ENCODE results near the gene NCBP2.

Gene NCBP2

DNA sequence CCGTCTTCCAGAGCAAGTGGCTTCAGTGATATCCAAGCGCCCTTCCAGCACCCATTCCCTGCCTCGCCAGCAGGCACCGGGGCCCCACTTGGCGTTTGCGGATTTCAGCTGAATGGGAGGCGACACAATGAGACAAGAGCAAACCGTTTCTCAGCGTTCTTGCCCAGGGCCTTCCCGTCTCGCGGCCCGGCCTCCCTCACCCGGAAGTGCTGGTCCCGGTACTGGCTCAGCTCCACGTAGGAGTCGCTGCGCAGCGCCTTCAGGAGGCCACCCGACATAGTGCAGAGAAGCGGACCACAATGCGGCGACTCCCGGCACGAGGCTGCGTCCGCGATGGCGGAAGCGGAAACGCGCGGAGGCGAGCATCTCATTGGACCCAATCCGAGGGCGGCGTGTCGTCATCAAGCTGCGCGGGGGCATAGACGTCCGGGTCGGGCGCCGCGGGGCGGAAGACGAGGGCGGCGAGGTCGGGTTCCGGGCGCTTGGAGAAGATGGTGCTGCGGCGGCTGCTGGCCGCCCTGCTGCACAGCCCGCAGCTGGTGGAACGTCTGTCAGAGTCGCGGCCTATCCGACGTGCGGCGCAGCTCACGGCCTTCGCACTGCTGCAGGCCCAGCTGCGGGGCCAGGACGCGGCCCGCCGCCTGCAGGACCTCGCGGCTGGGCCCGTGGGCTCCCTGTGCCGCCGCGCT, at the start of gene NCBP2:
TSS of gene NCBP2 (minus strand) at position 303 of the 689 bp plus-strand sequence. CDS start at position 278, 25 bp downstream.
- TF ChIP-seq, protein P1, sequence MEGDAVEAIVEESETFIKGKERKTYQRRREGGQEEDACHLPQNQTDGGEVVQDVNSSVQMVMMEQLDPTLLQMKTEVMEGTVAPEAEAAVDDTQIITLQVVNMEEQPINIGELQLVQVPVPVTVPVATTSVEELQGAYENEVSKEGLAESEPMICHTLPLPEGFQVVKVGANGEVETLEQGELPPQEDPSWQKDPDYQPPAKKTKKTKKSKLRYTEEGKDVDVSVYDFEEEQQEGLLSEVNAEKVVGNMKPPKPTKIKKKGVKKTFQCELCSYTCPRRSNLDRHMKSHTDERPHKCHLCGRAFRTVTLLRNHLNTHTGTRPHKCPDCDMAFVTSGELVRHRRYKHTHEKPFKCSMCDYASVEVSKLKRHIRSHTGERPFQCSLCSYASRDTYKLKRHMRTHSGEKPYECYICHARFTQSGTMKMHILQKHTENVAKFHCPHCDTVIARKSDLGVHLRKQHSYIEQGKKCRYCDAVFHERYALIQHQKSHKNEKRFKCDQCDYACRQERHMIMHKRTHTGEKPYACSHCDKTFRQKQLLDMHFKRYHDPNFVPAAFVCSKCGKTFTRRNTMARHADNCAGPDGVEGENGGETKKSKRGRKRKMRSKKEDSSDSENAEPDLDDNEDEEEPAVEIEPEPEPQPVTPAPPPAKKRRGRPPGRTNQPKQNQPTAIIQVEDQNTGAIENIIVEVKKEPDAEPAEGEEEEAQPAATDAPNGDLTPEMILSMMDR (IDR thresholded peaks at IDR 0.05): peak; percentile 83
- Histone ChIP-seq H3K27ac (peak within 1 kb of the TSS; percentile 86), H3K4me3 (ENCODE audit: low read depth in 1 of 2, low read length in 1 of 2) (peak within 1 kb of the TSS; percentile 89 to 97), H3K9me3 (no peaks in the 10 kb centered on the region), H3K36me3 (peaks cover 7% of the 10 kb centered on the region), H3K27me3 (no peaks in the 10 kb centered on the region), H3K4me1 (ENCODE audit: control insufficient read depth in 1 of 2, insufficient read depth in 1 of 2, low read depth in 1 of 2, low read length in 1 of 2) (peaks cover 21 to 28% of the 10 kb centered on the region in 2 experiments)

DNA sequence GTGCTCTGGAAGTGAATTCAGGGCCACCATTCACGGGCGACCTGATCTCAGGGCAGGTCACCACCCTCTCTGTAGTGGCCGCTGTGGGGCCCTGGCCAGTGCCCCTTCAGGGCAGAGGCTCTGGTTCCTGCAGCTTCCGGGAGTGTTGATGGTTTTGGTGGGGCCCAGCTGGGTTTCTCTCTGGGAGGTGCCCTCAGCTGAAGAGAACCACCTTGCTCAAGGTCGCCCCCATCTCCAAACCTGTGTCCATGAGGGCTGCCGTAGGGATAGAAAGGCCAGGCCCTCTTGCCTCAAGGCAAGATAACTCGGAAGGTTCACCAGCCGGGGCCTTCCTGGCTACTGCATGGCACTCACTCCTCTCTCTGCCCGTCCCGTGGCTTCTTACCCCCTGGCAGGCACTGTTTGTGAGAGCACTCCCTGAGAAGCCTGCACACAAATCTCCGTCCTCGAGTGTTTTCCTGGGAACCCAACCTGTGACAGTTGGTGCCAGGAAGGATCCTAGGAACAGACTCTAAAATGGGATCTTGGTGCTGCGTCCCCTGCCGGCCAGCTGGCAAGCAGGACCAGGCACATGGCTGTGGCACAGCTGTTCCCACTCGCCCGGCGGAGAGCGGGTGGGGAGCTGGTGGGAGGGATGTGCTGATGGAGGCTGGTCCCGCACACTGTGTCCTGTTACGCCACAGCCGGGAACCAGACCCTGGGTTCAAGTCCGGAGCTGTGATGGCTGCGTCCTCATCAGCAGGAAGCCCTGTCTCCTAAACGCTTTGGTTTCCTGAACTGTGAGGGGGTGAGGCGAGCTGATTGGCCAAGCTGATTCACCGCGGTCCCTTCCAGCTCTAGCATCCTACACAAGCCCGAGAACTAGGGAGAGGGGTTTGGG, 49.5 kb upstream of the NCBP2 start:
- H3K4me3 ChIP-seq (ENCODE audit: low read depth in 1 of 2, low read length in 1 of 2): no peak overlapping the region
- H3K36me3 ChIP-seq: no peaks in the 10 kb centered on the region
- H3K9me3 ChIP-seq: no peaks in the 10 kb centered on the region
- TF ChIP-seq, protein P1 (IDR thresholded peaks at IDR 0.05): no peak
- no peaks in the 10 kb centered on the region for H3K27me3 ChIP-seq
- no peaks in the 10 kb centered on the region for H3K4me1 ChIP-seq (ENCODE audit: control insufficient read depth in 1 of 2, insufficient read depth in 1 of 2, low read depth in 1 of 2, low read length in 1 of 2)
- no peak overlapping the region for H3K27ac ChIP-seq

DNA sequence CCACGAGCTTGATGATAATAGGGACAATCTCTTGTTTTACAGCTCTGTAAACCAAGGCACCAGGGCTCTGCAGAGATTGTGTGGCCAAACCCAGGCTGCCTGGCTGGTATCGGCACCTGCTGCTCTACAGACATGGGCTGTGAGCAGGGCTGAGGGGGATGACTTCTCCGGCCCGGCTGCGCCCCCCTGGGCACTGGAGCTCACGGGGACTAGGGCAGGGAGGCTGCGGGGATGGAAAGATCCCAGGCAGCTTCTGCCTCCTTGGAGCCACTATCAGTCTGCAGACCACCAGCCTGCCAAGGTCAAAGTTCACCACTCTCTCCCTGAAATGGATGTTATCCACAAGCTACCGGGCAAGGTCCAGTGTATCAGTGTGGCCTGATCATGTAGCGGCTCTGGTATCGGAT, 48.3 kb upstream of the NCBP2 start:
- no peaks in the 10 kb centered on the region for H3K9me3 ChIP-seq
- no peaks in the 10 kb centered on the region for H3K36me3 ChIP-seq
- TF ChIP-seq, protein P1 (IDR thresholded peaks at IDR 0.05): no peak
- H3K27ac ChIP-seq: no peak overlapping the region
- H3K4me1 ChIP-seq (ENCODE audit: control insufficient read depth in 1 of 2, insufficient read depth in 1 of 2, low read depth in 1 of 2, low read length in 1 of 2): no peaks in the 10 kb centered on the region
- peaks cover under 1% of the 10 kb centered on the region for H3K27me3 ChIP-seq
- no peak overlapping the region for H3K4me3 ChIP-seq (ENCODE audit: low read depth in 1 of 2, low read length in 1 of 2)

DNA sequence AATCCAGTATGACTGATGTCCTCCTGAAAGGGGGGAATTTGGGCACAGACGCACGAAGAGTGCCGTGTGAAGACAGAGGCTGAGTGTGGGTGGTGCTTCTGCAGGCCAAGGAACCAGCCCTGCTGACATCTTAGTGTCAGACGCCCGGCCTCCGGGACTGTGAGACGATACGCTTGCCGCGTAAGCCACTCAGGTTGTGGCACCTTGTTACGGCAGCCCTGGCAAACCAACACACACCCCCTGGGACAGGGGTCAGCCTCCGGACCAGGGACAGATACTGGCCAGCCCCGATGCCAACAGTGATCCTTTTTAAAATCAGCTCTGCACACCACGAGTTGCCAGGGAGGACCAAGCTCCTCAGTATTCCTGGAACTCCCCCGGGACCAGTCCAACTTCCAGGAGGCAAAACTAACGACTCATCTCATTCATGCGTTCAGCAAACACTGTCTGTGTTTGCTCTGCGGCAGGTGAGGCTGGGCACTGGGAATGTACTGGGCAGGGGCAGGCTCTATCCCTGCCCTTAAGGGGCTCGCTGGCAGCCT, 47.5 kb upstream of the NCBP2 start:
- Histone ChIP-seq H3K9me3 (no peaks in the 10 kb centered on the region), H3K27me3 (peaks cover 8% of the 10 kb centered on the region), H3K27ac (no peak overlapping the region), H3K4me3 (ENCODE audit: low read depth in 1 of 2, low read length in 1 of 2) (no peak overlapping the region), H3K36me3 (no peaks in the 10 kb centered on the region), H3K4me1 (ENCODE audit: control insufficient read depth in 1 of 2, insufficient read depth in 1 of 2, low read depth in 1 of 2, low read length in 1 of 2) (no peaks in the 10 kb centered on the region)
- TF ChIP-seq, protein P1 (IDR thresholded peaks at IDR 0.05): no peak

DNA sequence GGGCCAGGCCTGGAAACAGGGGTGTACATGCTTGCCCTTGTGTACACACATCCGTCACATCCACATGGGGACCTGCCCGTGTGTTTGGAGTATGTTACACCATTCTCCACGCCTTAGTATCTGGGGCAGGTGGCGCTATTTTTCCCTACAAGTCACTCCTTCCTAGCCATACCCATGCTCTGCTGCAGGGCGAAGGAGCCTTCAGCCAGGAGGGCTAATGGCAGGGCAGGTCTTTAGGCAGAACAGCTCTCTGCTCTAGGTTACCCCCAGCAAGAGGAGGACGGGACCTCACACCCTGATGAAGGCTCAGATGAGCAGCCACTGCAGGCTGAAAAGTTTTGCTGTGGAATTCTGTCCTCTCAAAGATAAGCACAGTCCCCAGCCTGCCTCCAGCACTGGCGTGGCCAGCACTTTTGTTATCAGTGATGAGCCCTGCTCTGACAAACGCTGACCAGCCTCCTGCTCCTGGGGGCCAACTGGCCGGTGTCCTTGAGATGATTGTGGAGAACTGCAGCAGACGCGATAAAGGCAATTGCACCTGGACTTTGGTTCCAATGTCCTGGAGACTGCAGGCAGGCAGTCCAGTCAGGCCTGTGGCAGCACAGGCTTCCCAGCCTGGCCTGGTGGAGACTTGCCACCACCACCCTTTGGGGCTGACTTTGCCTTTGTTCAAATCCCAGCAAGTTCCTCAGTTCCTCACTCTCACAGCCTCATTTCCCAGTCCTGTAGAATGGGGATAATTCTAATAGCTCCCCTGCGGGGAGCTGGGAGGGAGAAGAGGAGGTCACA, 46.1 kb upstream of the NCBP2 start:
- H3K36me3 ChIP-seq: no peaks in the 10 kb centered on the region
- H3K27me3 ChIP-seq: peaks cover 8% of the 10 kb centered on the region
- no peak overlapping the region for H3K4me3 ChIP-seq (ENCODE audit: low read depth in 1 of 2, low read length in 1 of 2)
- TF ChIP-seq, protein P1 (IDR thresholded peaks at IDR 0.05): no peak
- no peaks in the 10 kb centered on the region for H3K4me1 ChIP-seq (ENCODE audit: control insufficient read depth in 1 of 2, insufficient read depth in 1 of 2, low read depth in 1 of 2, low read length in 1 of 2)
- no peak overlapping the region for H3K27ac ChIP-seq
- no peaks in the 10 kb centered on the region for H3K9me3 ChIP-seq

All from neutrophil (primary cell).